Measurements from ENCODE around the gene CD79A.

DNA sequence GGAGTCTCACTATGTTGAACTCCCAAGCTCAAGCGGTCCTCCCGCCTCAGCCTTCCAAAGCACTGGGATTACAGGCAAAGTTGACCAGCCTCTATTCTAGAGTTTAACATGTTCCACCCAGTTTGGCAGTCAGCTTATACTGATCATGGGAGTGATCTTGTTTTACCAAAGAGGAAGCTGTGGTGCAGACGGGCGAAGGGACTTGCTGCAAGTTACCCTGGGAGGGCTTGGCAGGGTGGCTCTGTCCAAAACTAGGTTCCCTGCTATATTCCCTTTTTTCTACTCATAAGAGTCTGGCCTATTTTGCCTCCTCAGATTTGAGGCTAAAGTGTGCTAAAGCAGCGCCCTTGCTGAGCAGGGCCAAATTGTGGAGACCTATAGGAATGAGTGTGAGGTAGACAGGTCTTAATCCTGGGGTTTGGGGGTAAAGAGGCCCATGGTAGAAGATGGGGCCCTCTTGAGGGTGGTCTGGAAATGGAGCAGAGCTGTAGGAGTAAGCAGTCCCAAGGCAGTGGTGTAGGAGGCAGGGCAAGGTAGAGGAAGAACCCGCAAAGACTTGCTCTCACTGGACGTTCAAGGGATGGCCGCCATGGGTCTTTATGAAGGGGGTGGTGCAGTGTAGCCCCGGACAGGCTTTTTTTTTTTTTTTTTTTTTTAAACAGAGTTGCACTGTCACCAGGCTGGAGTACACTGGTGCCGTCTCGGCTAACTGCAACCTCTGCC, 13.7 kb upstream of the CD79A start:
- TF ChIP-seq POLR2A (IDR thresholded peaks at IDR 0.05) (no peak), CTCF (IDR thresholded peaks at IDR 0.05) (no peak), POLR2AphosphoS5 (IDR thresholded peaks at IDR 0.05) (no peak)
